Measurements from ENCODE around the gene LRCH4. TPM values are rescaled to one million over a fixed set of nuclear protein-coding genes. Genes with fewer than 3 reads are reported as not detected.
A peak's percentile ranks its signal among the peaks of the same experiment; 100 is the strongest.

Gene LRCH4
- total RNA-seq (ENCODE audit: unreplicated experiment), result 89.7 TPM
- long read RNA-seq, transcript LRCH4-201 (18 exons, 2,552 nt), result major isoform, 14 of 25 reads
- long read RNA-seq, partial matches to known transcripts, result 3 of 25 reads
- long read RNA-seq, other reads (novel, unspliced or antisense), result 8 of 25 reads

GRCh38 chr7:100585511-100586265, at the start of gene LRCH4:
LRCH4 (minus strand) TSS chr7:100586129; CDS start chr7:100586100, 29 bp downstream.
- DNase-seq (ENCODE audit: low spot score), result peak; percentile 47
- Mint-ChIP-seq H3K4me1 (ENCODE audit: unreplicated experiment) (peaks cover 47% of the 10 kb centered on the region), H3K4me3 (ENCODE audit: unreplicated experiment) (peak within 1 kb of the TSS; percentile 99), H3K27ac (ENCODE audit: unreplicated experiment) (peak within 1 kb of the TSS; percentile 96), H3K9me3 (ENCODE audit: unreplicated experiment) (no peaks in the 10 kb centered on the region), H3K27me3 (ENCODE audit: unreplicated experiment) (peaks cover 29% of the 10 kb centered on the region), H3K36me3 (ENCODE audit: low read depth, unreplicated experiment) (peaks cover 6% of the 10 kb centered on the region)
- TF ChIP-seq, protein P1, sequence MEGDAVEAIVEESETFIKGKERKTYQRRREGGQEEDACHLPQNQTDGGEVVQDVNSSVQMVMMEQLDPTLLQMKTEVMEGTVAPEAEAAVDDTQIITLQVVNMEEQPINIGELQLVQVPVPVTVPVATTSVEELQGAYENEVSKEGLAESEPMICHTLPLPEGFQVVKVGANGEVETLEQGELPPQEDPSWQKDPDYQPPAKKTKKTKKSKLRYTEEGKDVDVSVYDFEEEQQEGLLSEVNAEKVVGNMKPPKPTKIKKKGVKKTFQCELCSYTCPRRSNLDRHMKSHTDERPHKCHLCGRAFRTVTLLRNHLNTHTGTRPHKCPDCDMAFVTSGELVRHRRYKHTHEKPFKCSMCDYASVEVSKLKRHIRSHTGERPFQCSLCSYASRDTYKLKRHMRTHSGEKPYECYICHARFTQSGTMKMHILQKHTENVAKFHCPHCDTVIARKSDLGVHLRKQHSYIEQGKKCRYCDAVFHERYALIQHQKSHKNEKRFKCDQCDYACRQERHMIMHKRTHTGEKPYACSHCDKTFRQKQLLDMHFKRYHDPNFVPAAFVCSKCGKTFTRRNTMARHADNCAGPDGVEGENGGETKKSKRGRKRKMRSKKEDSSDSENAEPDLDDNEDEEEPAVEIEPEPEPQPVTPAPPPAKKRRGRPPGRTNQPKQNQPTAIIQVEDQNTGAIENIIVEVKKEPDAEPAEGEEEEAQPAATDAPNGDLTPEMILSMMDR (IDR thresholded peaks at IDR 0.05; ENCODE audit: unreplicated experiment), result no peak

DNA sequence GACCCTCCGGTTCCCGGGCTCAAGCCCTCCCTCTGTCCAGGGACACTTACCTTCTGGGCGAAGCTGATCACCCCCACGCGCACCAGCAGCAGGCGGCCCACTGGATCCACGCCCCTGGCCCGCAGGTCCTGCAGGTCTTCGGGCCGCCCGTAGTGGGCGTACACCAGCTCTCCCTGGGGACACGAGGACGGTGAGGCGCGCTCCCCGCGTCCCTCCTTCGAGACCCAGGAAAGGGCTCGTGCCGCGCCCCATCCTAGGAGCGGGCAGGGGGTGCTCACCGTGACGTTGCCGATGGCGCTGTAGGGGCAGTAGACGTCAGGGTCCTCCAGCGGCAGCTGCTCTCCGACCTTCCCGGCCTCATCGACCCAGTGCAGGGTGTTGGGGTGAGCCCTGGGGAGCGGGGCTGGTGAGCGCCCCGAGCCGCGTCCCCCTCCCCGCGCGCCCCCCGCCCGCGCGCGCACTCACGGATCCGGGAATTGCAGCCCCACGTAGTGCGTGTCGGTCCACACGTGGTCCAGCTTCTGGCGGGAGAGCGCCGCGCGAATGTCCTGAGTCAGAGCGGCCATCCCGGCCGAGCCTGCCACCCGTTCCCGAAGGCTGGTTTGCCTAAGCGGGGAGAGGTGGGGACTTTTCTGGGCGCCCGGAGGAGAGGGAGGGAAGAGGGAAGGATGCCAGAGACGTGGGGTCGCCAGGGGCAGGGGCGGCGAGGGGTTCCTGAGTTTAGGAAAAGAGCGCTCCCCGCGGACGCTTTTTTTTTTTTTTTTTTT, 47.2 kb upstream of the LRCH4 start:
- H3K27ac Mint-ChIP-seq (ENCODE audit: unreplicated experiment), result no peak overlapping the region
- H3K9me3 Mint-ChIP-seq (ENCODE audit: unreplicated experiment), result no peaks in the 10 kb centered on the region
- peaks cover 7% of the 10 kb centered on the region for H3K27me3 Mint-ChIP-seq (ENCODE audit: unreplicated experiment)
- peak; percentile 50 for DNase-seq (ENCODE audit: low spot score)
- H3K4me1 Mint-ChIP-seq (ENCODE audit: unreplicated experiment), result peaks cover 6% of the 10 kb centered on the region
- no peaks in the 10 kb centered on the region for H3K36me3 Mint-ChIP-seq (ENCODE audit: low read depth, unreplicated experiment)
- H3K4me3 Mint-ChIP-seq (ENCODE audit: unreplicated experiment), result no peak overlapping the region
- TF ChIP-seq, protein P1 (IDR thresholded peaks at IDR 0.05; ENCODE audit: unreplicated experiment), result peak; percentile 31

DNA sequence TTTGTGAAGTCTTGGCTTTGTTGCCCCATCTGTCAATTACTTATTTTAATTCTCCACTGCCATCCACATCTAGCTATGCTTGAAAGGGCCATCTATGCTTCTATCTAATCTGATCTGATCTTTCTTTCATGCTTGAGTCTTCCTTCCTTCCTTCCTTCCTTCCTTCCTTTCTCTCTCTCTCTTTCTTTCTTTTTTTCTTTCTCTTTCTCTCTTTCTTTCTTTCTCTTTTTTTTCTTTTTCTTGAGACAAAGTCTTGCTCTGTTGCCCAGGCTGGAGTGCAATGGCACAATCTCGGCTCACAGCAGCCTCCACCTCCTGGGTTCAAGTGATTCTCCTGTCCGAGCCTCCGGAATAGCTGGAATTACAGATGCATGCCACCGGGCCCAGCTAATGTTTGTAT, 44.1 kb upstream of the LRCH4 start:
- TF ChIP-seq, protein P1 (IDR thresholded peaks at IDR 0.05; ENCODE audit: unreplicated experiment), result no peak
- H3K4me1 Mint-ChIP-seq (ENCODE audit: unreplicated experiment), result peaks cover 6% of the 10 kb centered on the region
- no peaks in the 10 kb centered on the region for H3K9me3 Mint-ChIP-seq (ENCODE audit: unreplicated experiment)
- H3K27me3 Mint-ChIP-seq (ENCODE audit: unreplicated experiment), result peaks cover 10% of the 10 kb centered on the region
- no peaks in the 10 kb centered on the region for H3K36me3 Mint-ChIP-seq (ENCODE audit: low read depth, unreplicated experiment)
- no peak for DNase-seq (ENCODE audit: low spot score)
- no peak overlapping the region for H3K27ac Mint-ChIP-seq (ENCODE audit: unreplicated experiment)
- no peak overlapping the region for H3K4me3 Mint-ChIP-seq (ENCODE audit: unreplicated experiment)

GRCh38 chr7:100629117-100629716, 43.3 kb upstream of the LRCH4 start:
- H3K27ac Mint-ChIP-seq (ENCODE audit: unreplicated experiment), result no peak overlapping the region
- H3K4me1 Mint-ChIP-seq (ENCODE audit: unreplicated experiment), result peaks cover 6% of the 10 kb centered on the region
- TF ChIP-seq, protein P1 (IDR thresholded peaks at IDR 0.05; ENCODE audit: unreplicated experiment), result peak; percentile 44
- H3K9me3 Mint-ChIP-seq (ENCODE audit: unreplicated experiment), result no peaks in the 10 kb centered on the region
- no peak overlapping the region for H3K4me3 Mint-ChIP-seq (ENCODE audit: unreplicated experiment)
- H3K36me3 Mint-ChIP-seq (ENCODE audit: low read depth, unreplicated experiment), result no peaks in the 10 kb centered on the region
- DNase-seq (ENCODE audit: low spot score), result peak; percentile 71
- peaks cover 11% of the 10 kb centered on the region for H3K27me3 Mint-ChIP-seq (ENCODE audit: unreplicated experiment)
